Activated naive CD4-positive, alpha-beta T cell treated with anti-CD3 and anti-CD28 coated beads for 36 hours (primary cell): ENCODE data around the gene TEAD2. TPM values are rescaled to one million over a fixed set of nuclear protein-coding genes. Genes with fewer than 3 reads are reported as not detected.
"Not testable (repeated sequence)": the region's sequence is repeated elsewhere in the genome, so short reads cannot be mapped to it uniquely, and the experiment has no call there.

Source experiments
- CTCF ChIA-PET: fragments of 350-600 bp; sonication (Branson Sonifier 250); formaldehyde crosslinking; loops from one replicate; lab custom pipeline; 2021; ENCODE audit warnings: antibody characterized with exemption; lab: Charles Lee
- DNase-seq: peaks from one replicate; pipeline ENCODE4 v3.0.0-alpha.2; 2020
- H3K27ac Mint-ChIP-seq: one replicate; pipeline ENCODE4 v1.8.0; 2021; ENCODE audit warnings: mild to moderate bottlenecking, mixed read lengths
- H3K27me3 Mint-ChIP-seq: one replicate; pipeline ENCODE4 v1.8.0; 2021; ENCODE audit warnings: low read depth, mixed read lengths
- H3K36me3 Mint-ChIP-seq: one replicate; pipeline ENCODE4 v1.8.0; 2021; ENCODE audit warnings: low read depth, mixed read lengths
- H3K4me1 Mint-ChIP-seq: one replicate; pipeline ENCODE4 v1.8.0; 2021; ENCODE audit warnings: low read depth, mixed read lengths
- H3K4me3 Mint-ChIP-seq: one replicate; pipeline ENCODE4 v1.8.0; 2021; ENCODE audit warnings: mild to moderate bottlenecking, moderate library complexity, mixed read lengths
- H3K9me3 Mint-ChIP-seq: one replicate; pipeline ENCODE4 v1.8.0; 2021; ENCODE audit warnings: mixed read lengths
- intact Hi-C: fragments of 100-400 bp; cut with micrococcal nuclease; formaldehyde crosslinking; loops from one replicate; pipeline ENCODE4 v1.15.1; 2023
- total RNA-seq, 2 experiments: library from RNA; stranded (reverse); gene quantifications; one replicate each; pipeline ENCODE4 v1.2.3, GENCODE V29; 2021

TEAD2 gene
- total RNA-seq, 2 experiments from 2014 or later = 0.20 TPM; not detected in 1

DNA sequence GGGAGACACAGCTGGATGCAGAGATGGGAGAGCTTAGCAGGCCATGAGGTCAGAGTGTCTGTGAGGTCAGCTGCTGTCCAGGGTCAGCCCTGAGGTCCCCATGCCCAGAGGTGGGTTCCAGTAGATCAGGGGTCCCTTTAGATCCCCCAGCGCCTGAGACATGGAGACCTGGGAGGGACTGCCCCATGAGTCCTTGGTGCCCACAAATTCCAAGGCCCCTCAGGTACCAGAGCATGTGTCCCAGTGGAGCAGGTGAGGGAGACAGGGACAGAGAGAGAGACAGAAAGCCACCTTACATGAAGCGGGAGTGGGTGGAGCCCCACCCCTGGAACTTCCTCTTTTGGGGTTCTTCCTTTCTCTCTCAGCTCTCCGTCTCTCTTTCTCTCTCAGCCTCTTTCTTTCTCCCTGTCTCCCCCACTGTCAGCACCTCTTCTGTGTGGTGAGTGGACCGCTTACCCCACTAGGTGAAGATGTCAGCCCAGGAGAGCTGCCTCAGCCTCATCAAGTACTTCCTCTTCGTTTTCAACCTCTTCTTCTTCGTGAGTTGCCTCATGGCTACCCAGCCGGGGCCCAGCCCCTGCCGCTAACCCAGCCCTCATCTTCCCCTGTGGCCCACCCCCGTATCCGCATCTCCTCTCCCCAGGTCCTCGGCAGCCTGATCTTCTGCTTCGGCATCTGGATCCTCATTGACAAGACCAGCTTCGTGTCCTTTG, 27.0 kb downstream of the TEAD2 start, which contains the start of gene CD37:
Gene CD37 (plus strand): TSS at position 336 of the 713 bp plus-strand sequence. CDS start 135 bp downstream, at position 471.
- Mint-ChIP-seq H3K4me3 (peak within 1 kb of the TSS; percentile 99), H3K36me3 (peaks cover 29% of the 10 kb centered on the region), H3K27ac (peak within 1 kb of the TSS; percentile 100), H3K4me1 (peaks cover 70% of the 10 kb centered on the region), H3K9me3 (no peaks in the 10 kb centered on the region), H3K27me3 (no peaks in the 10 kb centered on the region)
- CTCF ChIA-PET = interaction anchor here (0.7 to 1.3 kb wide), 3 partner anchors 34 to 190 kb away, joined by 3 to 6 read pairs (median 3); partner anchors contain the start of gene FLT3LG
- DNase-seq = peak; percentile 62
- intact Hi-C loops = loop anchor here (2.0 to 10.0 kb wide), 6 partner anchors 28 to 540 kb away; partner anchors contain the start of genes AKT1S1, ALDH16A1, DKKL1 and FLT3LG

DNA sequence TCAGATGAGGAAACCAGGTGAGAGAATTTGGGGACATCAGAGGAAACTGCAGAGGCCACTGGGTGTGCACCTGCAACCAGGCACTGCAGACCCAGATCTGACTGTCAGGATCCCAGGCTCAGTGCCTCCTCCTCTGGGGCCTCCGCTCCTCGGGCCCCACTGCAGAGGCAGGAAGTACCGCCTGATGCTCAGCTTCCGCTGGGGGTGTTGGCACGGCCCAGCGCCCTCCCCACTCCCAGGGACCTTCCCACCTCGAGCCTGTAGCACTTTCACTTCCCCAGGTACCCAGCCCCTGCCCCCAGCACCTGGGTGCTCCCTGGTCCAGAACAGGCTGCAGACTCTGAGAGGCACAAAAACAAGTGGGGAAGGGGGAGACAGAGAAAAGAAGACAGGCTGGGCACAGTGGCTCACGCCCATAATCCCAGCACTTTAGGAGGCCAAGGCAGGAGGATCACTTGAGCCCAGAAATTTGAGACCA, 28.4 kb downstream of the TEAD2 start:
- Mint-ChIP-seq H3K27ac (peak overlapping the region; percentile 94), H3K9me3 (no peaks in the 10 kb centered on the region), H3K4me3 (peak overlapping the region; percentile 73), H3K36me3 (peaks cover 27% of the 10 kb centered on the region), H3K27me3 (no peaks in the 10 kb centered on the region), H3K4me1 (peaks cover 77% of the 10 kb centered on the region)
- peak; percentile 89 for DNase-seq
- intact Hi-C loops = loop anchor here (2.0 to 10.0 kb wide), 6 partner anchors 29 to 541 kb away; partner anchors contain the start of genes AKT1S1, ALDH16A1, DKKL1 and FLT3LG
- CTCF ChIA-PET = interaction anchor here (0.8 kb wide), 1 partner anchor 140 kb away, joined by 4 read pairs; the partner anchor contains the start of gene FLT3LG

GRCh38 chr19:49333418-49333805, 28.8 kb downstream of the TEAD2 start:
- Mint-ChIP-seq H3K4me3 (peak overlapping the region; percentile 73), H3K4me1 (peaks cover 77% of the 10 kb centered on the region), H3K9me3 (no peaks in the 10 kb centered on the region), H3K27me3 (no peaks in the 10 kb centered on the region), H3K27ac (peak overlapping the region; percentile 94), H3K36me3 (peaks cover 23% of the 10 kb centered on the region)
- CTCF ChIA-PET = interaction anchor here (0.8 kb wide), 2 partner anchors 26 to 140 kb away, joined by 4 read pairs; partner anchors contain the start of gene FLT3LG
- intact Hi-C loops = loop anchor here (10.0 kb wide), 2 partner anchors 221 to 541 kb away; partner anchors contain the start of genes AKT1S1 and TBC1D17
- DNase-seq = peak; percentile 27

DNA sequence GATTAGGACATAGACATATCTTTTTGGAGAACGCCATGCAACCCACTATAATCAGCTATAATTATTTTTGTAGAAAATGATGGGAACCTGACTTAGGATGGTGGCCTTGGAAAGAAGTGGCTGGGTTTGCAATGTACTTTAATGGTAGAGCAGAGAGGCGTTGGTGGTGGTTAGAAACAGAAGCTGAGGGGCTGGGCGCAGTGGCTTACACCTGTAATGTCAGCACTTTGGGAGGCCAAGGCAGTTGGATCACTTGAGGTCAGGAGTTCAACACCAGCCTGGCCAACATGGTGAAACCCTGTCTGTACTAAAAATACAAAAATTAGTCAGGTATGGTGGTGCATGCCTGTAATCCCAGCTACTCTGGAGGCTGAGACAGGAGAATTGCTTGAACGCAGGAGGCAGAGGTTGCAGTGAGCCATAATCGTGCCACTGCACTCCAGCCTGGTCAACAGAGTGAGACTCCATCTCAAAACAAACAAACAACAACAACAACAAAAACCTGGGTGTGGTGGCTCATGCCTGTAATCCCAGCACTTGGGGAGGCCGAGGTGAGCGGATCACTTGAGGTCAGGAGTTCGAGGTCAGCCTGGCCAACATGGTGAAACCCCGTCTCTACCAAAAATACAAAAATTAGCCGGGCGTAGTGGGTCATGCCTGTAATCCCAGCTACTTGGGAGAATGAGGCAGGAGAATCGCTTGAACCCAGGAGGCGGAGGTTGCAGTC, 29.4 kb downstream of the TEAD2 start:
- Mint-ChIP-seq H3K4me1 (peaks cover 77% of the 10 kb centered on the region), H3K27ac (peak overlapping the region; percentile 94), H3K4me3 (peak overlapping the region; percentile 73), H3K36me3 (peaks cover 18% of the 10 kb centered on the region)
- H3K27me3 Mint-ChIP-seq, DNase-seq, H3K9me3 Mint-ChIP-seq: not testable (repeated sequence)
- intact Hi-C loops = loop anchor here (10.0 kb wide), 2 partner anchors 222 to 542 kb away; partner anchors contain the start of genes AKT1S1 and TBC1D17
- CTCF ChIA-PET = interaction anchor here (0.6 to 0.8 kb wide), 4 partner anchors 26 to 941 kb away, joined by 3 to 4 read pairs (median 4); partner anchors contain the start of gene FLT3LG

GRCh38 chr19:49331616-49332055, 30.6 kb downstream of the TEAD2 start:
- peaks cover 10% of the 10 kb centered on the region for H3K36me3 Mint-ChIP-seq
- CTCF ChIA-PET = interaction anchor here (0.9 to 1.6 kb wide), 3 partner anchors 9 to 108 kb away, joined by 3 to 4 read pairs (median 3); no protein-coding TSS in a partner anchor
- DNase-seq = peak; percentile 84
- no peaks in the 10 kb centered on the region for H3K9me3 Mint-ChIP-seq
- intact Hi-C loops = loop anchor here (1.0 to 10.0 kb wide), 3 partner anchors 112 to 543 kb away; partner anchors contain the start of genes AKT1S1 and TBC1D17
- H3K27me3 Mint-ChIP-seq = no peaks in the 10 kb centered on the region
- H3K27ac Mint-ChIP-seq = peak overlapping the region; percentile 81
- H3K4me1 Mint-ChIP-seq = peaks cover 74% of the 10 kb centered on the region
- H3K4me3 Mint-ChIP-seq = peak overlapping the region; percentile 44

GRCh38 chr19:49331187-49331586, 31.0 kb downstream of the TEAD2 start:
- CTCF ChIA-PET = interaction anchor here (0.7 to 1.6 kb wide), 4 partner anchors 9 to 107 kb away, joined by 3 to 4 read pairs (median 3); no protein-coding TSS in a partner anchor

GRCh38 chr19:49328741-49329140, 33.5 kb downstream of the TEAD2 start:
- H3K4me1 Mint-ChIP-seq = peaks cover 56% of the 10 kb centered on the region
- no peak for DNase-seq
- H3K27me3 Mint-ChIP-seq = no peaks in the 10 kb centered on the region
- H3K36me3 Mint-ChIP-seq = peaks cover 4% of the 10 kb centered on the region
- H3K4me3 Mint-ChIP-seq = no peak overlapping the region
- H3K9me3 Mint-ChIP-seq = no peaks in the 10 kb centered on the region
- CTCF ChIA-PET = interaction anchor here (0.6 to 2.3 kb wide), 3 partner anchors 27 to 1616 kb away, joined by 3 to 15 read pairs (median 5); no protein-coding TSS in a partner anchor
- intact Hi-C loops = loop anchor here (1.0 to 2.0 kb wide), 2 partner anchors 28 to 62 kb away; no protein-coding TSS in a partner anchor
- H3K27ac Mint-ChIP-seq = no peak overlapping the region

More at GRCh38 chr19:49331187-49331586, 31.0 kb downstream of the TEAD2 start:
- not testable (repeated sequence) for H3K36me3 Mint-ChIP-seq, H3K9me3 Mint-ChIP-seq, H3K27me3 Mint-ChIP-seq, DNase-seq
- Mint-ChIP-seq H3K4me1 (peaks cover 70% of the 10 kb centered on the region), H3K27ac (peak overlapping the region; percentile 81), H3K4me3 (peak overlapping the region; percentile 44)
- intact Hi-C loops = loop anchor here (1.0 to 10.0 kb wide), 3 partner anchors 112 to 544 kb away; partner anchors contain the start of genes AKT1S1 and TBC1D17

- H3K36me3 Mint-ChIP-seq = peaks cover 4% of the 10 kb centered on the region
- H3K4me3 Mint-ChIP-seq = no peak overlapping the region
- no peaks in the 10 kb centered on the region for H3K27me3 Mint-ChIP-seq
- DNase-seq = peak; percentile 77
- H3K9me3 Mint-ChIP-seq = no peaks in the 10 kb centered on the region
- H3K27ac Mint-ChIP-seq = peak overlapping the region; percentile 55
- intact Hi-C loops = loop anchor here (1.0 to 2.0 kb wide), 2 partner anchors 27 to 62 kb away; no protein-coding TSS in a partner anchor
- peaks cover 49% of the 10 kb centered on the region for H3K4me1 Mint-ChIP-seq
- CTCF ChIA-PET = interaction anchor here (0.6 to 2.3 kb wide), 9 partner anchors 10 to 148 kb away, joined by 3 to 15 read pairs (median 4); no protein-coding TSS in a partner anchor
These were observed 34.2 kb downstream of the TEAD2 start for GRCh38 chr19:49327878-49328544.

DNA sequence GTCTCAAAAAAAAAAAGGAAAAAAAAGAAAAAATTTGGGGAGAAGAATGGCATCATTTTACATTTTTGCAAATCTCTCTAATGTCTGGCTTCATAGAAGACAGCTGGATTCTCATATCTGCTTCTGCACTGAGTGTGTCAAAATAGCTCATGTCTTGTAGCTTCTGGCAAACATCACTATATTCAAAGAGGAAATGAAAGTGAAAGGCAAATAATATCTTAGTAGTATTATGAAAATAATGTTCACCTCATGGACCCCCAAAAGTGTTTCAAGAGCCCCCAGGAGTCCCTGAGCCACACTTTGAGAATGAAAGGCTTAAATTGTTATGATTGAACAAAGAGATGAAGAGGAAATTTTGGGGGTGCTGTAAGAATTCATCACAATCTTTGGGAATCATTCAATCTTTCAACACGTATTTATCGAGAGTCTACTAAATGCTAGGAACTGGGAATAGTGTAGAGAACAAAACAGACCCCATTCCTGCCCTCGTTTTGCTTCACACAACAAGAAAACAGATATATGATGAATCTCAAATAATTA, 36.0 kb downstream of the TEAD2 start:
- no peaks in the 10 kb centered on the region for H3K9me3 Mint-ChIP-seq
- H3K27ac Mint-ChIP-seq = no peak overlapping the region
- H3K36me3 Mint-ChIP-seq = peaks cover 5% of the 10 kb centered on the region

GRCh38 chr19:49325756-49326155, 36.5 kb downstream of the TEAD2 start:
- H3K36me3 Mint-ChIP-seq, H3K27ac Mint-ChIP-seq, intact Hi-C loops, DNase-seq, H3K9me3 Mint-ChIP-seq, H3K4me3 Mint-ChIP-seq, H3K27me3 Mint-ChIP-seq: not testable (repeated sequence)
- H3K4me1 Mint-ChIP-seq = peaks cover 28% of the 10 kb centered on the region
- CTCF ChIA-PET = interaction anchor here (0.6 to 0.7 kb wide), 2 partner anchors 63 to 141 kb away, joined by 3 to 5 read pairs; no protein-coding TSS in a partner anchor

More for the DNA sequence above, 36.0 kb downstream of the TEAD2 start:
- H3K27me3 Mint-ChIP-seq = no peaks in the 10 kb centered on the region
- no peak overlapping the region for H3K4me3 Mint-ChIP-seq
- CTCF ChIA-PET = interaction anchor here (0.6 to 0.7 kb wide), 3 partner anchors 10 to 142 kb away, joined by 3 to 5 read pairs (median 4); no protein-coding TSS in a partner anchor
- no peak for DNase-seq
- peaks cover 32% of the 10 kb centered on the region for H3K4me1 Mint-ChIP-seq
- intact Hi-C loops = no loop called here
